Activated CD8-positive, alpha-beta memory T cell treated with anti-CD3 and anti-CD28 coated beads, Interleukin-2, amount 50 U/mL, for 24 hours (primary cell): Measurements from ENCODE around the gene CRK.
"Not testable (repeated sequence)": the region's sequence is repeated elsewhere in the genome, so short reads cannot be mapped to it uniquely, and the experiment has no call there.

Experiments
- DNase-seq: peaks from one replicate; pipeline ENCODE4 v3.0.0-alpha.2; 2020; ENCODE audit errors: extremely low read depth

CRK gene

GRCh38 chr17:1387490-1388227 lies 68.4 kb downstream of the CRK start:
- DNase-seq, result not testable (repeated sequence)

- not testable (repeated sequence) for DNase-seq
Measured at GRCh38 chr17:1386675-1387190, 69.3 kb downstream of the CRK start.

- DNase-seq, result no peak
Measured at GRCh38 chr17:1386265-1386664, 69.8 kb downstream of the CRK start.

- DNase-seq, result no peak
Measured at GRCh38 chr17:1385861-1386260, 70.2 kb downstream of the CRK start.

GRCh38 chr17:1384905-1385435 lies 71.1 kb downstream of the CRK start:
- DNase-seq, result no peak

- no peak for DNase-seq
Measured at GRCh38 chr17:1379930-1380313, 76.1 kb downstream of the CRK start.

- DNase-seq, result no peak
Measured at GRCh38 chr17:1379208-1379929, 76.7 kb downstream of the CRK start.

- DNase-seq, result not testable (repeated sequence)
Measured at GRCh38 chr17:1378476-1378860, 77.6 kb downstream of the CRK start.

- no peak for DNase-seq
Measured at GRCh38 chr17:1377334-1377733, 78.7 kb downstream of the CRK start.

- no peak for DNase-seq
Measured at GRCh38 chr17:1376061-1376460, 80.0 kb downstream of the CRK start.

- no peak for DNase-seq
Measured at GRCh38 chr17:1375615-1376014, 80.4 kb downstream of the CRK start.

- DNase-seq, result no peak
Measured at GRCh38 chr17:1374431-1375177, 81.4 kb downstream of the CRK start.

GRCh38 chr17:1373707-1374237 lies 82.3 kb downstream of the CRK start:
- no peak for DNase-seq

- no peak for DNase-seq
Measured at GRCh38 chr17:1372618-1373017, 83.4 kb downstream of the CRK start.

- no peak for DNase-seq
Measured at GRCh38 chr17:1371893-1372590, 84.0 kb downstream of the CRK start.
